ENCODE results near the gene CENPS.
"Not testable (repeated sequence)": the region's sequence is repeated elsewhere in the genome, so short reads cannot be mapped to it uniquely, and the experiment has no call there.

The CENPS gene

DNA sequence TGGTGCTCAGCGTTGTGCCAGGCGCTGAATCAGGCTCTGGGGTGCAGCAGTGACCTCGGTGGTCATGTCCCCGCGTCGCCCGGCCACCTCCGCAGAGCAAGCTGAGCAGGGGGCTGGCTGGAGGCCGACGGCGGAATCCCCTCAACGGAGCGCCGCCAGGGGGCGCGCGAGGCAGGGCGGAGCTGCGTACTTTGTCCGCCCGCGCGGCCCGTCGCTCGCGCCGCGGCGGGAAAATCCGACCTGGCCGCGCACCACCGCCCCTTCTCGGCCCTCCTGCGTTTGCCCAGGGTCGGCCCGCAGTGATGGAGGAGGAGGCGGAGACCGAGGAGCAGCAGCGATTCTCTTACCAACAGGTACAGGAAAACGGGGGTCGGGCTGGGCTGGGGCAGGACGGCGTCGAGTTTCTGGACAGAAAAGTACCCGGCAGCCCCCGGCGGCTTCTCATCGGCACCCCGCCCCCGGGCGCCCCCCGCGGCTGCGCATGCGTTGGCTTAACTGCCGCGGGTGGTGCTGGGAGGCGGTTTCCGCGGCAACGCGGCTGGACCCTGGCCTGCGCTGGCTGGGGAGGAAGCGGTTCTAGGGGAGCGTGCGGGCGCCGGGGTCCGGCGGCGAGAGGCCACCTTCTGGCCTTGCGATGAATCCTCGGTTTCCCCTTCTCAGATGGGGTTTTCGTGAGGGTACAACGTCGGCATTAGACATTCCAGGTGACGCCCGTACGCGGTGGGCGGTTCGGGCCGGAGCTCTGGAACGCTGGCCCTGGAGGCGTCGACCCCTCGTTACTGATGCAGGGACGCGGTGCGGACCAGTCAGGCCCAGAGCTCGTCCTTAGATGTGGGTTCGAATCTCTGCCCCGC is at the start of gene CENPS:
Gene CENPS (plus strand): TSS at position 218 of the 854 bp plus-strand sequence. CDS start 85 bp downstream, at position 303.
- DNase-seq (ENCODE audit: extremely low read depth in 1 of 2, low read depth in 1 of 2): peak; percentile 64 to 92

DNA sequence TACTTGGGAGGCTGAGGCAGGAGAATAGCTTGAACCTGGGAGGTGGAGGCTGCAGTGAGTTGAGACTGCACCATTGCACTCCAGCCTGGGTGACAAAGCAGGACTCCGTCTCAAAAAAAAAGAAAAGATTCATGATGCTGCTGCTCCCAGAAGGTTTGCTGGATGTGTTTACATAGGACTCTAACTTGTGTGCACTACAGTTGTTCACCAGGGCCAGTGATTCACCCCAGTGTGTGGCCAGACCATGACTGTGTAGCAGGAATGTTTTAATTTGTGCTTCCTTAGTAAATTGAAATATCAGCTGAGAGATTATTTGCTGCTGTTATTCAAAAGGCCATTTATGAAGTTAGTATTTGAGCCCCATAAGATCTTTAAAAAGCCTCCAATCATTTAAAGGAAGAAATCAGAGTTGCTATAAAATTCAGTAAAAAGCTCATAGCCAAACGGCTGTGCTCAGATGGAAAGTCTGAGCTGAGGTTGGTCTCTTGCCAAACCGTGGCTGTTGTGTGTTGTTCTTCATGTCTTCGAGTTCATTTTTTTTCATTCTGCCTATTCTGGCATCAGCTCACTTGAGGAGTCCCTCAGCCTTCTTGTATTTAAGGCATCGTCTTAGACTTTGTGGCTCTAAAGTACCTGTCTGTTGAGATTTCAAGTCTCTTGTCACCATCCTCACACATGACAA is 49.5 kb upstream of the CENPS start:
- no peak for DNase-seq (ENCODE audit: extremely low read depth in 1 of 2, low read depth in 1 of 2)

DNA sequence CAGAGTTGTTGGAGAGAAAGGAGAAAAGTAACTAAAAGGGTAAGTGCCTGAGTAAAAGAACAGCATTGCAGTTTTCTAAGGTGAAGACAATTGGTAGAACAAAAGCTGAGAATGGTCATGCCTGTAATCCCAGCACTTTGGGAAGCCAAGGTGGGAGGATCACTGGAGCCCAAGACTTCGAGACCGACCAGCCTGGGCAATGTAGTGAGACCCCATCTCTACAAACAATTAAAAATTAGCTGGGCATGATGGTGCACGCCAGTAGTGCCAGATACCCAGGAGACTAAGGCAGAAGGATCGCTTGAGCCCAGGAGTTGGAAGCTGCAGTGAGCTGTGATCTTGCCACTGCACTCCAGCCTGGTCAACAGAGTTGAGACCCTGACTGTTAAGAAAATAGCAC is 46.6 kb upstream of the CENPS start:
- DNase-seq (ENCODE audit: extremely low read depth in 1 of 2, low read depth in 1 of 2): no peak

DNA sequence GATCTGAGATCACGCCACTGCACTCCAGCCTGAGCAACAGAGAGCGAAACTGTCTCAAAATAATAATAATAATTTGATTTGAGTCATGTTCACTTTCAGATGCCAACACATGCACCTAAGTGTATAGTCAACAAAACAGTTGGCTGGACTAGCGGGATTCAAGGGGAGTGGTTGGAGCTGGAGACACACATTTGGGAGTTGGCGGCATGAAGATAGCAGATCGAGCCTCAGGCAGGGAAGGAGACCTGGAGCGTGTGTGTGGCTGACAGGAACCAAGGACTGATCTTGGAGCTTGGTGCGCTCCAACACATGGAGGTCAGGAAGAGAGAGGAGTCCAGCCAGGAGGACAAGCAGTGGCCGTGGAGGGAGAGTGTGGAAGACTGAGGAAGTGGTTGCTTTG is 46.0 kb upstream of the CENPS start:
- no peak for DNase-seq (ENCODE audit: extremely low read depth in 1 of 2, low read depth in 1 of 2)

DNA sequence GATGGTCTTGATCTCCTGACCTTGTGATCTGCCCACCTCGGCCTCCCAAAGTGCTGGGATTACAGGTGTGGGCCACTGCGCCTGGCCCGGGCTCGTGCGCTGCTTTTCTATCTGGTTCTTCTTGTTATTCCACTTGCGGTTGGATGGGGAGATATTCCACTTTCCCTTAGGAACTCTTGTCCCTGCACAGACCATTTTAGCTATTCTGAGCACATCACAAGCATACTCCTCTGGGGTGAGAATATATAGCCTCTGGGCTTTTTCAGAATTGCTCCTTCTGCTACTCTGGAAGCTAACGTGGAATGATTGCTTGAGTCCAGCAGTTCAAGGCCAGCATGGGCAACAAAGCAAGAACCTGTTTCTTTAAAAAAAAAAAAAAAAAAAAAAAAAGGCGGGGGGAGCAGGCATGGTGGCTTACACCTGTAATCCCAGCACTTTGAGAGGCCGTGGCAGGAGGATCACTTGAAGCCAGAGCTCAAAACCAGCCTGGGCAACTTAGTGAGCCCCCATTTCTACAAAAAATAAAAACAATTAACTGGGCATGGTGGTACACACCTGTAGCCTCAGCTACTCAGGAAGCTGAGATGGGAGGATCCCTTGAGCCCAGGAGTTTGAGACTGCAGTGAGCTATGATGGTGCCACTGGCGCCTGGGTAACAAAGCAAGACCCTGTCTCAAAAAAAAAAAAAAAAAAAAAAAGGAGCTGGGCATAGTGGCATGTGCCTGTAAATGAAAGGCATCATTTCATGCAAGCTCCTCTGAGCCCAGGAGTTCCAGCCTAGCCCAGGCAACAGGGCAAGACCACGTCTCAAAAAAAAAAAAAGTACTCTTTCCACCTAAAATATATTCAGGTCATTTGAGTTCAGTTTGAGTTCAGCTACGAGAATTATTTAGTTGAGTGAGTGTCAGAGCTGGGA is 43.2 kb upstream of the CENPS start:
- no peak for DNase-seq (ENCODE audit: extremely low read depth in 1 of 2, low read depth in 1 of 2)

DNA sequence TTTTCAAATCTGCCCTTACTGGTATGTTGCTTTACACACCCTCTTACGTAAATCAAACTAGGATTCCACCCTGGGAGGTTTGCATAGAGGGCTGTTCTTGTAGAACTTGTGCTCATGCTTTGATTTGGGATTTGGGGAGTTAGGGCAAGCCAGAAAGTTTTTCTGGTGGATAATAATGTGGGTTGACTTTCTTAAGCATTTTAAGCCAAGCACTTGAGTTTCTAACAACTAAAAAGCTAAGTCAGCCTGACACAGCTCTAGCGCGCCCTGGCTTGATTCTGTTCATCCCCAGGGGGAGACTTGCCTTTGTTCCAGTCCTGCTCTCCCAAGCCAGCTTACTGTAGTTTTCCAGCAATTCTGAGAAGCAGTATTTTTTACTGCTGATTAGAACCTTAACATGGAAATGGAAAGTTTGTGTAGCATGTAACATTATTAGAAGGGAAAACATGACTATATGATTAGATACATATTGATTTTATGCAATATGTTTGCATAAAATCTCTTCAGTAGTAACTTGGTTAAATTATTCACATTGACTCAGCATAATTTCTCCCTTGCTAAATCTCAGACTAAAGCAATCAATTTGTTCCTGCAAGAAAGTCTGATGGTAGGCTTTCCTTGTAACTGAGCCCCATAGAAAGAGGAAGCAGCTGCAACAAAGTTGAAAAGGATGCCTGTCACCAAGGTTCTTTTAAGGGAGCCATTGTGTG is 42.4 kb upstream of the CENPS start:
- DNase-seq (ENCODE audit: extremely low read depth in 1 of 2, low read depth in 1 of 2): no peak

DNA sequence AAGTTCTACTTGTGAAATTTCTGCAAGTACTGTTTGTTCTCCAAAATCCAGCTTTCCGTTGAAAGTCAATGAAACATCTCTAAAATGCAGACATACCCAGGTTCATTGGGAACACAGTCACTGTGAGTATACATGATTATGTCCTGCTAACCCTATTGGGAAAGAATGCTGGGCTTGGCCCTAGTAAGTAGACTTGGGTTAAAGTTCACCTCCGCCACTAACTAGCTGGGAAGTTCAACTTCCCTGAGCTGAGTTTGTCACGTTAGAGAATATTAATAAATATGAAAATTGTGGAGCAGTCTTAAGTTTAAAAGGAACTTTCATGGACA is 41.9 kb upstream of the CENPS start:
- DNase-seq (ENCODE audit: extremely low read depth in 1 of 2, low read depth in 1 of 2): no peak

DNA sequence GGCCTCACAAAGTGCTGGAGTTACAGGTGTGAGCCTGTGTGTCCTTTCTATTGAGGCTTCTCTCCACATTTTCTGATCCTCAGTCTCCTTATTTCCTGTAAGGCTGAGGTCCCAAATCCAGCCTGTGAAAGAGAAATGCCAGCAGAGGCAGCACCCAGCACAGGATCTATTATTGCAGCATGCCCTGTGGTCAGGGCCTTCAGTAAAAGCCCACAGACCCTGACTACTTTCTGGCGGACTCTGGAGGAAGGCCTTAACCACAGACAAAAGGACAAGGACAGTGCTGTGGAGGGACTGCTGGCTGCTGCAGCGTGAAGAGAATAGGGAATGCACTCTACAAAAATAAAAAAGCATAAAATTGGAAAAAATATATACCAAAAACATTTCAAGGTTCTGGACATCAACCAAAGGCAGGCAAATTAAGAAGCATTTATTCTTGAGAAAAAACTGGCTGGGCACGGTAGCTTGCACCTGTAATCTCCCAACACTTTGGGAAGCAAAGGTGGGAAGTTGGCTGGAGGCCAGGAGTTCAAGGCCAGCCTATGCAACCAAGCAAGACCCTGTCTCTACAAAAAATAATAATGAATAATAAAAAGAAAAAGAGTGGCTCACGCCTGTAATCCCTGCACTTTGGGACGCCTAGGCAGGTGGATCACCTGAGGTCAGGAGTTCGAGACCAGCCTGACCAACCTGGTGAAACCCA is 40.8 kb upstream of the CENPS start:
- DNase-seq (ENCODE audit: extremely low read depth in 1 of 2, low read depth in 1 of 2): no peak

DNA sequence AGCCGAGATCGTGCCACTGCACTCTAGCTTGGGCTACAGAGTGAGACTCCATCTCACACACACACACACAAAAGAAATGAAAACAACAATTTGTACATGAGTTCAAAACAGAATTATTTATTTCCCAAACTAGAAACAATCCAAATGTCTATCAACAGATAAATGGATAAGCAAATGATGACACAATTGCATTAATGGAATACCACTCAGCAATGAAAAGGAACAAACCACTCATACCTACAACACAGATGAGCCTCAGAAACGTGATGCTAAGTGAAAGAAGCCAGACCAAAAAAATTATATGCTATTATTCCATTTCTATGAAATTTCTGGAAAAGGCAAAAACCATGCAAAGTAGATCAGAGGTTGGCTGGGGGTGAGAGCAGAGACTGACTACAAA is 33.4 kb upstream of the CENPS start:
- no peak for DNase-seq (ENCODE audit: extremely low read depth in 1 of 2, low read depth in 1 of 2)

DNA sequence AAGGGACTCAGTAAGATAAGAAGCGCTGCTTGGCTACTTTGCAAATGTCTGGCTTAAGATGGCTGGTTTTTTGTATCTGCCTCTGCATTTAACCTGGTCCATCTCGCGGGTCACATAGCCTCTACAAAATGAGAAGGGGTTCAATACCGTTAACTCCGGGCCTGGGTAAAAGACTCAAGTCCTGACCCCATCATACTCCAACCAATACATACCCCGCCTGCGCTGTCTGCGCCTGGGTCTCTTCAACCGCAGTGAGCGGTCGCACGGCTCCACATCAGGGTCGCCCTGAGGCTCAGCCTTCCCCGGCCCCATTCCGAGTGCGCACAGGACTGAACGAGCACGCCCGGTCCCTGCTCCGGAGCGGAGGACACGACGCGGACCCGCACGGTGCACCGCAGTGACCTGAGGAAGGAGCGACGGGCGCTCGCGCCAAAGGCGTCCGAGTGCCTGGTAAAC is 31.9 kb upstream of the CENPS start:
- no peak for DNase-seq (ENCODE audit: extremely low read depth in 1 of 2, low read depth in 1 of 2)

DNA sequence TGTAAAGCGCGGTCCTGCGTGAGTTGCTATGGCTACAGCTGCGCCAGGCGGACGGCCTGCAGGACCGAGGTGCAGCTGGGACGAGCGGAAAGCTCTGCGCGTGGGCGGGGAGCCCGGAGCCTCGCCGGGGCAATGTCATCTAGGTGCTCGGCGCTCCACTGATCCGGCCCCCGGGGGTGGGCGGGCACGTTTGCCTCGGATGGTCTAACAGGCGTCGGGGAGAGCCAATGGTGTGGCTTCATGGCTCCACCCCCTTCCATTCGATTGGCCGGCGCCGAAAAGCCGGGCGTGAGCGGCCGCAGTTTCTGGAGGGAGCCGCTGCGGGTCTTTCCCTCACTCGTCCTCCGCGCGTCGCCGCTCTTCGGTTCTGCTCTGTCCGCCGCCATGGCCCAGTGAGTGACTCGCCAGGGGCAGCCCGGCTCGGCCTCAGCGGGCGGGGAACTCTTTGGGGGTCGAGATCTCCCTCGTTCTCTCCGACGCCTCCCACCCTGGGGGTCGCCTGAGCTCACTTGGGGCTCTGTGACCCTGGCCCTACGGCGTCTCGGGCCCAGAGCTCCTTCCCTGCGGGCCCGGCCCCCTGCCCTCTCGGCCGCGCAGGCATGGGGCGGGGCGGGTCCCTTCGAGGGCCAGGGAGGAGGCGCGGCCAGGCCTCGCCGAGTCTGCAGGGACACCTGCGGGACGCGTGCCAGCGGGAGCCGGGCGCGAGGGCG is 31.3 kb upstream of the CENPS start, which contains the start of gene PGD:
Gene PGD (plus strand): TSS at position 331 of the 710 bp plus-strand sequence. CDS start 54 bp downstream, at position 385.
- DNase-seq (ENCODE audit: extremely low read depth in 1 of 2, low read depth in 1 of 2): peak; percentile 88 to 95

DNA sequence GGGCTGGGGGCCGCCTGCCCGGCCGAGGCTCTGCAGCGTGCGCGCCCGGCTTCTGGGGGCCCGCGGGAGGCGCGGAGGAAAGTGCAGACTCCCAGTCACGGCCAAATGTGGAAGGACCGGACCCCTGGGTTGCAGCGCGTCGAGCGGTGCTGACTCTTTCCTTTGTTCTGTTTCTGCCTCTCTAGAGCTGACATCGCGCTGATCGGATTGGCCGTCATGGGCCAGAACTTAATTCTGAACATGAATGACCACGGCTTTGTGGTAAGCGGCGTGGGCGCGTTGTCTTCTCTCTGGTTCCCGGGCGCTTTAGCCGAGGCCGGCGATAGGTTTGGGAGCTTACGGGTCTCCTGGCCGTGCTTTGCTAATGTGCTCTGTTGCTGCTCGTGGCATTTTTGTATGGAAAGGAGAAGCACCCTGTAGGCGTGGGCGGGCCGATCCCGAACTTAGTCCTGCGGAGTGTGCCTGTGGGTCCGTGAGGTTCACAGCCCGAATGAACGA is 30.7 kb upstream of the CENPS start:
- no peak for DNase-seq (ENCODE audit: extremely low read depth in 1 of 2, low read depth in 1 of 2)

DNA sequence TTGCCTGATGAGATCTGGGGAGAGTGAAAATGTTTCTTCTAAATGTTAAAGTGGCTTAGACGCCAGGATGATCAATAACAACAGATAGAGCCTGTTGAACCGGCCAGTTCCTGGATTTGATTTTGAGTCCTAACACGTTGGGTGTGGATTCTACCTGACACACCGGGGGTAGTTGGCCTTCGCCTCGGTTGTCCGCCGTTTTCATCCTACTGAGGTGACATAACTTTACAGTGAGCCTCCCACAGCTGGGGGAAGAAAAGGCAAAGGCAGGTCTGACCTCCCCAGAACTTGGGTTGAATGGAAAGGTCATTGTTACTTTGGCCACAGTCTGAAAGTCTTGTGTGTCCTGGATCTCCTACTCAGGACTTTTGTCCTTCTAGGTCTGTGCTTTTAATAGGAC is 30.2 kb upstream of the CENPS start:
- DNase-seq (ENCODE audit: extremely low read depth in 1 of 2, low read depth in 1 of 2): no peak

DNA sequence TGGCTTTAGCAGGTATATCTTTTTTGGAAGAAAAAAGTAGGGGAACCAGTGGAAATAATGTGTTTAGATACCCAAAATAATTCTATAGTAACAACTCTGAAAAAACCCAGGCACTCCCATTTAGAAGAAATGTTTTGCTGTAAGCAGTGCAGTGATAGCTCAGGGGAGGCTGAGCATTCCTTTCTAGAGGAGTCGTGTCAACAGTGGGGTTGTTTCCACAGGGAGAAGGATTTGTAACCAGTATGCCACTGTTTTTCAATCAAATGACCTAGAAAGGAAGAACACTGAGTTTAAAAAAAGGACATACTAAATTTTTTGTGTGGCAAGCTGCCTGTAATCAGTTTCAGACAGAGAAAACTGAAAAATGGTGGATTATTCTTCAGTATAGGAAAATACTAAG is 29.0 kb upstream of the CENPS start:
- no peak for DNase-seq (ENCODE audit: extremely low read depth in 1 of 2, low read depth in 1 of 2)

DNA sequence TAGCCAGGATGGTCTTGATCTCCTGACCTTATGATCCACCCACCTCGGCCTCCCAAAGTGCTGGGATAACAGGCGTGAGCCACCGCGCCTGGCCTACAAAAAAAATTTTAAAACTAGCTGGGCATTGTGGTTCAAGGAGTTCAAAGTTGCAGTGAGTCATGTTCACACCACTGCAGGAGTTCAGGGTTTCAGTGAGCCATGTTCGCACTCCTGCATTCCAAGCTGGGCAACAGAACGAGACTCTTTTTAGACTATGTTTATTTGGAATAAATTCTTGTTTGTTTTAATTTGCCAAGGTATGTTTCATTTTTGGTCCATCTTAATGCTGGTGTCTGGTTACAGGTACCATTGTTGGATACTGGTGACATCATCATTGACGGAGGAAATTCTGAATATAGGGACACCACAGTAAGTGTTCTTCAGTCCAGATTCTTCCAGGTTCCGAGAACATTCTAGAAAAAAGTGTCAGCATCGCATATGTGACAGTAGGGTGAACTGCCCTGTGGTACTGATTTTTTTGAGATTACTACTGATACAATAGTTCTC is 27.4 kb upstream of the CENPS start:
- no peak for DNase-seq (ENCODE audit: extremely low read depth in 1 of 2, low read depth in 1 of 2)

DNA sequence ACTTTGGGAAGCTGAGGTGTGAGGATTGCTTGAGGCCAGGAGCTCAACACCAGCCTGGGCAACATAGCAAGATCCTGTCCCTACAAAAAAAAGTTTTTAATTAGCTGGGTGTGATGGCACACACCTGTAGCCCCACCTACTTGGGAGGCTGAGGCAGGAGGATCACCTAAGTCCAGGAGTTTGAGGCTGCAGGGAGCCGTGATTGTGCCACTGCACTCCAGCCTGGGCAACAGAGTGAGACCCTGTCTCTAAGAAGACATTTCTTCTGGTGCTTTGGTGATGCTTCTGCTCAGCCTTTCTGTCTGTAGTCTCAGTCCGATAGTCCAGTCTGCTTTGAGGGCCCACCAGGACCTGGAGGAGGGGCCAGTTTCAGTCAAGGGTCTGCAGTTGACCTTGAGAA is 23.0 kb upstream of the CENPS start:
- no peak for DNase-seq (ENCODE audit: extremely low read depth in 1 of 2, low read depth in 1 of 2)

DNA sequence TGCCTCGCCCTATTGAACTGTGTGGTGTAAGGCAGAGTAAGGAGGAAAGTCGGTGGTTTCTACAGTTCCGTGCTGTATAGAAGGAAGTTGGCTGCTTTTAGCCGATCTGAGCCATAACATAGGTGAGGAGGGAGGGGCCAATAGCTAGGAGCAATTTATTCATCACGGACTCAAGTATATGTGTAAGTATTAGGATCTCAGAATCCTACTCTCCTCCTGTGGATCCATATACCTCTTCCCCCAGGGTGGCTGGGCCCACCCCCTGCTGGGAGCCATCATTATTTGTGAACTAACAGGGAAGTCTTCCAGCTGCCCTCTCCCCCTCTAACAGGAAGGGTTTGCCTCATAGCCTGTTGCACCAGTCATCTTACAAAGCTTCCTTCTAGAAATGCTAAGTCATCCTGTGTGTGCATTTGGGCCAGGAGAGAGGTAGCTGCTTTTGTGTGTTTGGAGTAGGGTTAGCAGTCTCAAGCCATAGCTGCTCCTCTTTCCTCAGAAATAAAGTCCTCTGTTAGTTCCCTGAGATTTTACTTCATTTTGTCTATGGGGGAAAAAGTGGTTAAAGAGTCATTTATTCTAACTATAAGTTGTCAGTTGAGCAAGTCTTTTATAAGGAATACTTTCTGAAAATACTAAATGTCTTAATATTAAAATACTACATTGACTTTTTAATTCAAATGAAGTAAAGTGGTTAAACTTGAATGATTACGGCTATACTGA is 14.9 kb upstream of the CENPS start:
- no peak for DNase-seq (ENCODE audit: extremely low read depth in 1 of 2, low read depth in 1 of 2)

DNA sequence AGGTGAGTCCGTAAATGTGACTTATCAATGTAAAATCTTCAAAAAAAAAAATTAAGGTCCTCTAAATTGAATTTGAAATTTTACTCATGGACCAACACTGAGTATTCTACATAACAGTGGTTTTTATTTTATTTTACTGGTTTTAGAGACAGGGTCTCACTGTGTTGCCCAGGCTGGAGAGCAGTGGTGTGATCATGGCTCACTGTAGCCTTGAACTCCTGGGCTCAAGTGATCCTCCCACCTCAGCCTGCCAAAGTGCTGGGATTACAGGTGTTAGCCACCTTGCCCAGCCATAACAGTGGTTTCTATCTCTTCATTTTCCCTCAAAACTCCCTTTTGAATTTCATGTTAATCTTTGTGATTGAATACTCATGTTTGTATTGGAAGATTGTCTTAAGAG is 14.3 kb upstream of the CENPS start:
- not testable (repeated sequence) for DNase-seq (ENCODE audit: extremely low read depth in 1 of 2, low read depth in 1 of 2)
